ENCODE data around the gene SAFB. TPM values are rescaled to one million over a fixed set of nuclear protein-coding genes. Genes with fewer than 3 reads are reported as not detected.

Gene SAFB
- polyA plus RNA-seq, 6 donors from 2014 or later: 18.3 to 119 (median 43.4) TPM

GRCh38 chr19:5641171-5641570 lies 18.3 kb downstream of the SAFB start:
- Mint-ChIP-seq H3K4me3 (no peak overlapping the region), H3K27me3 (no peaks in the 10 kb centered on the region), H3K9me3 (no peaks in the 10 kb centered on the region), H3K36me3 (peaks cover 5 to 32% of the 10 kb centered on the region in 2 donors), H3K4me1 (peaks cover 15 to 30% (median 26%) of the 10 kb centered on the region in 3 donors), H3K27ac (peak overlapping the region in 1 of 6 donors; percentile 40)
- ATAC-seq (ENCODE audit: low read depth in 2 of 2) (no peak), DNase-seq (no peak)

- DNase-seq (no peak), ATAC-seq (ENCODE audit: low read depth in 2 of 2) (no peak)
- Mint-ChIP-seq H3K27ac (no peak overlapping the region), H3K4me3 (no peak overlapping the region), H3K9me3 (no peaks in the 10 kb centered on the region), H3K4me1 (peaks cover 23 to 39% (median 30%) of the 10 kb centered on the region in 3 donors), H3K36me3 (peaks cover 15 to 43% of the 10 kb centered on the region in 2 donors), H3K27me3 (no peaks in the 10 kb centered on the region)
These were observed 19.3 kb downstream of the SAFB start for GRCh38 chr19:5642204-5642603.

- peaks cover 26 to 35% (median 31%) of the 10 kb centered on the region in 3 donors for H3K4me1 Mint-ChIP-seq
- no peak for ATAC-seq (ENCODE audit: low read depth in 2 of 2)
These were observed 20.2 kb downstream of the SAFB start for GRCh38 chr19:5643060-5643459.

GRCh38 chr19:5644037-5644436 lies 21.2 kb downstream of the SAFB start:
- ATAC-seq (ENCODE audit: low read depth in 2 of 2) (no peak), DNase-seq (no peak)
- Mint-ChIP-seq H3K4me3 (no peak overlapping the region), H3K27ac (peak overlapping the region in 1 of 6 donors; percentile 35), H3K4me1 (peaks cover 26 to 35% (median 31%) of the 10 kb centered on the region in 3 donors), H3K9me3 (no peaks in the 10 kb centered on the region), H3K36me3 (peaks cover 27 to 54% of the 10 kb centered on the region in 2 donors), H3K27me3 (no peaks in the 10 kb centered on the region)

More at GRCh38 chr19:5643060-5643459, 20.2 kb downstream of the SAFB start:
- H3K27ac Mint-ChIP-seq: no peak overlapping the region
- no peaks in the 10 kb centered on the region for H3K9me3 Mint-ChIP-seq
- H3K36me3 Mint-ChIP-seq: peaks cover 23 to 49% of the 10 kb centered on the region in 2 donors
- H3K27me3 Mint-ChIP-seq: no peaks in the 10 kb centered on the region
- H3K4me3 Mint-ChIP-seq: no peak overlapping the region
- DNase-seq: no peak

- ATAC-seq (ENCODE audit: low read depth in 2 of 2) (no peak), DNase-seq (no peak)
- H3K27me3 Mint-ChIP-seq: no peaks in the 10 kb centered on the region
- peaks cover 35 to 61% of the 10 kb centered on the region in 2 donors for H3K36me3 Mint-ChIP-seq
- no peak overlapping the region for H3K4me3 Mint-ChIP-seq
- peaks cover 26 to 31% (median 29%) of the 10 kb centered on the region in 3 donors for H3K4me1 Mint-ChIP-seq
- peak overlapping the region in 5 of 6 donors; percentile 20 to 83 (median 69) for H3K27ac Mint-ChIP-seq
- H3K9me3 Mint-ChIP-seq: no peaks in the 10 kb centered on the region
These were observed 22.5 kb downstream of the SAFB start for GRCh38 chr19:5645409-5645808.

- Mint-ChIP-seq H3K9me3 (no peaks in the 10 kb centered on the region), H3K27me3 (no peaks in the 10 kb centered on the region), H3K4me3 (no peak overlapping the region), H3K4me1 (peaks cover 21 to 24% (median 23%) of the 10 kb centered on the region in 3 donors), H3K27ac (peak overlapping the region; percentile 21 to 83 (median 68)), H3K36me3 (peaks cover 31 to 55% of the 10 kb centered on the region in 2 donors)
- DNase-seq (no peak), ATAC-seq (ENCODE audit: low read depth in 2 of 2) (no peak)
These were observed 23.8 kb downstream of the SAFB start for GRCh38 chr19:5646703-5647102.

GRCh38 chr19:5648464-5648863 lies 25.6 kb downstream of the SAFB start:
- no peak overlapping the region for H3K4me3 Mint-ChIP-seq
- ATAC-seq (ENCODE audit: low read depth in 2 of 2): no peak
- no peak for DNase-seq
- H3K27ac Mint-ChIP-seq: no peak overlapping the region
- no peaks in the 10 kb centered on the region for H3K27me3 Mint-ChIP-seq
- no peaks in the 10 kb centered on the region for H3K9me3 Mint-ChIP-seq
- peaks cover 19 to 23% (median 19%) of the 10 kb centered on the region in 3 donors for H3K4me1 Mint-ChIP-seq
- H3K36me3 Mint-ChIP-seq: peaks cover 41 to 57% of the 10 kb centered on the region in 2 donors

- Mint-ChIP-seq H3K4me1 (peaks cover 7 to 11% (median 8%) of the 10 kb centered on the region in 3 donors), H3K9me3 (no peaks in the 10 kb centered on the region), H3K27ac (peak overlapping the region in 1 of 6 donors; percentile 71), H3K4me3 (no peak overlapping the region), H3K36me3 (peaks cover 48 to 51% of the 10 kb centered on the region in 2 donors), H3K27me3 (no peaks in the 10 kb centered on the region)
- DNase-seq (no peak), ATAC-seq (ENCODE audit: low read depth in 2 of 2) (no peak)
These were observed 28.5 kb downstream of the SAFB start for GRCh38 chr19:5651361-5651760.

GRCh38 chr19:5652261-5652660 lies 29.4 kb downstream of the SAFB start:
- Mint-ChIP-seq H3K9me3 (no peaks in the 10 kb centered on the region), H3K36me3 (peaks cover 42 to 43% of the 10 kb centered on the region in 2 donors), H3K4me1 (peaks cover 0 to 3% (median 2%) of the 10 kb centered on the region in 3 donors), H3K27ac (peak overlapping the region in 2 of 6 donors; percentile 36 to 81), H3K27me3 (no peaks in the 10 kb centered on the region), H3K4me3 (no peak overlapping the region)
- DNase-seq (no peak), ATAC-seq (ENCODE audit: low read depth in 2 of 2) (no peak)

GRCh38 chr19:5654931-5655330 lies 32.0 kb downstream of the SAFB start:
- Mint-ChIP-seq H3K9me3 (no peaks in the 10 kb centered on the region), H3K4me1 (peaks cover 0 to 2% (median 0%) of the 10 kb centered on the region in 3 donors), H3K36me3 (peaks cover 26 to 34% of the 10 kb centered on the region in 2 donors), H3K27ac (peak overlapping the region in 1 of 6 donors; percentile 53), H3K27me3 (no peaks in the 10 kb centered on the region), H3K4me3 (no peak overlapping the region)
- ATAC-seq (ENCODE audit: low read depth in 2 of 2) (no peak), DNase-seq (no peak)

GRCh38 chr19:5655412-5655811 lies 32.5 kb downstream of the SAFB start:
- Mint-ChIP-seq H3K9me3 (no peaks in the 10 kb centered on the region), H3K4me1 (peaks cover 0 to 2% (median 0%) of the 10 kb centered on the region in 3 donors), H3K4me3 (peak overlapping the region in 1 of 8 donors; percentile 35), H3K27me3 (no peaks in the 10 kb centered on the region), H3K27ac (no peak overlapping the region), H3K36me3 (peaks cover 24 to 30% of the 10 kb centered on the region in 2 donors)
- no peak for ATAC-seq (ENCODE audit: low read depth in 2 of 2)
- DNase-seq: no peak

GRCh38 chr19:5661483-5661882 lies 38.6 kb downstream of the SAFB start:
- peaks cover 8 to 18% of the 10 kb centered on the region in 2 donors for H3K36me3 Mint-ChIP-seq
- no peaks in the 10 kb centered on the region for H3K9me3 Mint-ChIP-seq
- H3K4me1 Mint-ChIP-seq: no peaks in the 10 kb centered on the region
- no peak overlapping the region for H3K4me3 Mint-ChIP-seq
- DNase-seq: no peak
- no peaks in the 10 kb centered on the region for H3K27me3 Mint-ChIP-seq
- H3K27ac Mint-ChIP-seq: no peak overlapping the region
- ATAC-seq (ENCODE audit: low read depth in 2 of 2): no peak

- no peaks in the 10 kb centered on the region for H3K27me3 Mint-ChIP-seq
- peaks cover 10 to 21% of the 10 kb centered on the region in 2 donors for H3K36me3 Mint-ChIP-seq
- ATAC-seq (ENCODE audit: low read depth in 2 of 2): no peak
- DNase-seq: no peak
- H3K4me3 Mint-ChIP-seq: no peak overlapping the region
- H3K27ac Mint-ChIP-seq: no peak overlapping the region
- peaks cover 0 to 3% (median 0%) of the 10 kb centered on the region in 3 donors for H3K4me1 Mint-ChIP-seq
- no peaks in the 10 kb centered on the region for H3K9me3 Mint-ChIP-seq
These were observed 41.0 kb downstream of the SAFB start for GRCh38 chr19:5663904-5664303.

GRCh38 chr19:5664515-5664914 lies 41.6 kb downstream of the SAFB start:
- H3K4me1 Mint-ChIP-seq: peaks cover 0 to 3% (median 0%) of the 10 kb centered on the region in 3 donors
- no peaks in the 10 kb centered on the region for H3K27me3 Mint-ChIP-seq
- H3K36me3 Mint-ChIP-seq: peaks cover 10 to 21% of the 10 kb centered on the region in 2 donors
- H3K4me3 Mint-ChIP-seq: no peak overlapping the region
- H3K27ac Mint-ChIP-seq: no peak overlapping the region
- H3K9me3 Mint-ChIP-seq: no peaks in the 10 kb centered on the region
- ATAC-seq (ENCODE audit: low read depth in 2 of 2) (no peak), DNase-seq (no peak)

Data from naive B cell (primary cell).